Measurements from ENCODE around the gene CLMN. TPM values are rescaled to one million over a fixed set of nuclear protein-coding genes. Genes with fewer than 3 reads are reported as not detected.

CLMN gene
- total RNA-seq, 1 donor from 2014 or later: 0.68 TPM

- DNase-seq: no peak
Observed at GRCh38 chr14:95344536-95344935, 24.8 kb upstream of the CLMN start.

- no peak for DNase-seq
Observed at GRCh38 chr14:95341564-95341963, 21.9 kb upstream of the CLMN start.

DNA sequence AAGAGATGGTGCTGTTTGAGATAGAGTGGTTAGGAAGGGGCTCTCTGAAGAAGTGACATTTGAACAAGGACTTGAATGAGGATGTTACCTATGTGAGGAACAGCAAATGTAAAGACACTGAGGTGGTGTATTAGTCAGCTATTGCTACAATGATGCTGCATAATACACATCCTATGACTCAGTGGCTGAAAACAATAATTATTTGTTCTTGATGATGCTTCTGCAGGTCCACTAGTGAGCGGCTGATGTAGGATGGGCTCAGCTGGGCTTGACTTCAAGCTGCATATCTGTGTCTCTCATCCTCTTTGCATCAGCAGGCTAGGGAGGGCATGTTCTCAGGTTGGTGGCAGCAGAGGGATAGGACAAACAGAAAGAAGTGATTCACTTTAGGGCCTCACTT lies 21.4 kb upstream of the CLMN start:
- DNase-seq: no peak

GRCh38 chr14:95340201-95340697 lies 20.5 kb upstream of the CLMN start:
- peak; percentile 39 for DNase-seq

GRCh38 chr14:95339301-95339865 lies 19.7 kb upstream of the CLMN start:
- no peak for DNase-seq

DNA sequence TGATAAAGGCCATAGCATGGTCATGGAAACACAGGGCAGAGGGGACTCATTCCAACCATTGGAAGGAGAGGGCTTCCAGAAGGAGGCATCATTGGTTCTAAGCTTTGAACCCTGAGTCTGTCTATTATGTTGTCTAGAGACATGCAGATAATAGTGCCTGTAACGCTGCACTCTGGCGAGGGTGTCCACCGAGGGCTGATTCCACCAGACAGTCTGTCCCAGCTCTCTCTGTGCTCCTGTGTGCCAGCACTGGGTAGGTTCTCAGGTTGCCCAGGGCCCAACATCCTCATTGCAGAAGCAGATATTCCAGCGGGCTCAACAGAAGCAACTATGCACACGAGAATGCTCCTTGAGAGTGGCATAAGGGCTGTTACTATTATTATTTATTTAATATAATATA lies 18.7 kb upstream of the CLMN start:
- DNase-seq: no peak

- no peak for DNase-seq
Observed at GRCh38 chr14:95337041-95337595, 17.4 kb upstream of the CLMN start.

- no peak for DNase-seq
Observed at GRCh38 chr14:95336192-95336760, 16.6 kb upstream of the CLMN start.

GRCh38 chr14:95335071-95335470 lies 15.4 kb upstream of the CLMN start:
- no peak for DNase-seq

- DNase-seq: no peak
Observed at GRCh38 chr14:95334044-95334443, 14.3 kb upstream of the CLMN start.

DNA sequence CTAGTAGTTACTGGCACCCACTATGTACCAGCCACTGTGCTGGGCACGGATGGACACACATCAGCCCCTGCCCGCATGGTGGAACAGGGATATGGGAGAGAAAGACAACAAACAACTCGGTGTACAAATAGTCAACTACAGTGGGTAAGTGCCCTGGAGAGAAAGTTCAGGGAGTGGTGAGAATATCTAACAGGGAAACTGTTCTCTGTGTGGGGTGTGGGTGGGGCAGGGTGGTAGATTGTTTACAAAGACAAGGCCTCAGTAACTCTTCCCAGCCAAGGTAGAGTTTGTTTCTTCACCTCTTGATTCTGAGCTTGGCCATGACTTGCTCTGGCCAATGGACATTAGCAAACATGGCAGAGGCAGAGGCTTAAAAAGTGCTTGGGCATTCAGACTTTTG lies 12.9 kb upstream of the CLMN start:
- no peak for DNase-seq

DNA sequence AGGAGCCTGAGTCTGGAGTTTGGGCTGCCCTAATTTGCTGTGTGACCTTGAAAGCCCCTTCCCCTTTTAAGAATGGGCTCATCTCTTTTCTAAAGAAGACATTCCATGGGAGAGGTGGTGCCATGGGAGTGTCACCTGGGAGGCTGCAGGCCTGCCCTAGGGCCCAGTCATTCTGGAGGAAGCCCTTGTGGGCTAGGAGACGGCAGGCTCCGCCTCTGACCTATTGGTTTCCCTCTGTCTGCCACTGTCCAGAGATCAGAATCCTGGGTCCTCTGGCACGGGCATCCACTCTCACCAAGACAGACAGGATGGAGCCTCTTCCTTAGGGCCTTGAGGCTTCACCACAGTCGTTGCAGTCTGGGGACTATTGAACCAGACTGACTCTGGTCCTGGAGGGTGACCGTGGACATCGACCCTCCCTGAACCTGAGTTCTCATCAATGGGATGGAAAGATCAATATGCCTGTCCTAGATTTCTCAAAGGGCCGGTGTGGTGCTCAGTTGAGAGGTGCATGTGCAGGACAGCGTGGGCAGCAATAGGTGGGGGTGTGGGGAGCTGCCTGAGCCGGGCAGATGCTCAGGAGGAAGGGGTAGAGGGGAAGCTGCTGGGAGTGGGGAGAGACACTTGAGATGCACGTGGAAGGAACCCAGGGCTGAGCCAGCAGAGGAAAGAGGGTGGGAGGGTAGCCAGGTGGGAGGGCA lies 12.2 kb upstream of the CLMN start:
- no peak for DNase-seq

GRCh38 chr14:95330591-95331370 lies 11.1 kb upstream of the CLMN start:
- no peak for DNase-seq

DNA sequence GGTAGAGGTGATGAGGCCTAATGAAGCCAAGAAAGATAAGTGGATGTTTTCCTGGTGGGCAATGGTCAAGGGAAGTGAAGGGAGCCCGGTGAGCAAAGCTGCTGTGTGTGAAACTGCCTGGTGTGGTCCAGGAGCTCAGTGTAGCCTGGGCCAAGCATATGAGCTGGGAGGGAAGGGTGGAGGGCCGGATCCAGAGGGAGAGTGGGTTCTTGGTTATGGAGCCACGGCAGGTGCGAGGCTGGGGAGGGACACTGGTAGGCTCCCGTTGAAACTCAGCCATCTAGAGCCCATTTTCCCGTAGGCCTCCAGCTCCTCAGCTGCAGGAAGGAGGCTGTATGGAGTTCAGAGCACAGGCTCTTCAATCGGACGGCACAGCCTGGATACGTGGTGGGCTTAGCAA lies 10.2 kb upstream of the CLMN start:
- no peak for DNase-seq

GRCh38 chr14:95328729-95329503 lies 9.2 kb upstream of the CLMN start:
- no peak for DNase-seq

DNA sequence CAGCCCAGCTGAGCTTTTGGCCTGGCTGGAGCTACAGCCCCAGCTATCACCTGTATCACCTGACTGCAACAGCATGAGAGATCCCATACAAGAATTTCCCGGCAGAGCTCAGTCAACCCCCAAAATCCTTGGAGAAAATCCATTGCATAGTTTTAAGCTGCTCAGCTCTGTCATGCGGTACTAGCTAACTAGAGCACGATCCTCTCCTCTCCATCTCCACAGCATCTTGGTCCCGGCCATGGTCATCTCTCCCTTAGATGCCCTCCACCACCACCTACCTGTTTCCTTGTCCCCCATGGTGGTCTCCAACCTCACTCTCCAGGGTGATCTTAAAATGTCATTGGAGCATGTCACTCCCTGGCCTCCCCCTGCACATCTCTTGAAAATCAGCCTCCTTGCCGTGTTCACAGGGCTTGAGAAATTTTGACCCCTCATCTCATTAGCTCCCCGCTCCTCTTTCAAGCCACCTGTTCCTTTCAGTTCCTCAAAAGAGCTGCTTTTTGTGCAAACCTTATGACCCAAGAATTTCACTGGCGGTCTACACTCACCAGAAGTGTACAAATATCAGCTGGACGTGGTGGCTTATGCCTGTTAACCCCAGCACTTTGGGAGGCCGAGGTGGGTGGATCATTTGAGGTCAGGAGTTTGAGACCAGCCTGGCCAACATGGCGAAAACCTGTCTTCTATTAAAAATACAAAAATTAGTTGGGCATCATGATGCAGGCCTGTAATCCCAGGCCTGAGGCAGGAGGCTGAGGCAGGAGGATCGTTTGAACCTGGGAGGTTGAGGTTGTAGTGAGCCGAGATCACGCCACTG lies 8.1 kb upstream of the CLMN start:
- DNase-seq: no peak

DNA sequence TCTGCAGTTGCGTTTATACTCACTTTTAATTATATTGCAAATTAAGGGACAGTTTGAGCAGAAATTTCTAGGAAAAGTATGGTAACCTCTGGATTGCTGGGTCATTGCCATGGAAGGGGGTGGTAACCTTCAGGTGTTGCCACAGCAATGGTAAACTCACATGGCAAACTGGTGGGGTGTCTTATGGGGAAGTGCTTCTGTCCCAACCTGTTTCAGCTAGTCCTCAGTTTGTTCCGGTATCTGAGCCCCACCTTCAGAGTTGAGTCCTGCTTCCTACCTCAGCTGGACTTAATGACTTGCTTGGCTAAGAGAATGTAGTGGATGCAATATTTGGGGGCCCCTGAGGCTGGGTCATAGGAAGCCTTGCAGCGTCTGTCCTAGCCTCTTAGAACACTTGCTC lies 7.3 kb upstream of the CLMN start:
- no peak for DNase-seq

DNA sequence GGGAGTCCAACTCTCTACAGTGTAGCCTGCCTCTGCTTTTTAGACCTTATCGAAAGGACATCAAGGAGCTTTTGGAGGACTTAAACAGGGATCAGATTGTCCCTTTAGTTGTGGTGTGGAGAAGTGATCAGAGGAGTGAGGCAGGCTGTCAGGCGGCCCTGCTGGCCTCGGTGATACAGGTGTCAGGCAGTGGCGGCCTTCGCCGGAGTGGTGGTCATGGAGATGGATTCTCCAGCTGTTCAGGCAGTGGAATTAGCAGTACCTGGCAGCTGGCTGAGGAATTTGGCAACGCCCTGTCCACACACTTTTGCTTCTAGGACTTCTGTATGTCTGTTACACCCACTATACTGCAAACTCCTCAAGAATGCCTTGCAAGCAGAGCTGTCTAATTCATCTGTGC lies 4.2 kb upstream of the CLMN start:
- DNase-seq: no peak

- no peak for DNase-seq
Observed at GRCh38 chr14:95323361-95323760, 3.7 kb upstream of the CLMN start.

DNA sequence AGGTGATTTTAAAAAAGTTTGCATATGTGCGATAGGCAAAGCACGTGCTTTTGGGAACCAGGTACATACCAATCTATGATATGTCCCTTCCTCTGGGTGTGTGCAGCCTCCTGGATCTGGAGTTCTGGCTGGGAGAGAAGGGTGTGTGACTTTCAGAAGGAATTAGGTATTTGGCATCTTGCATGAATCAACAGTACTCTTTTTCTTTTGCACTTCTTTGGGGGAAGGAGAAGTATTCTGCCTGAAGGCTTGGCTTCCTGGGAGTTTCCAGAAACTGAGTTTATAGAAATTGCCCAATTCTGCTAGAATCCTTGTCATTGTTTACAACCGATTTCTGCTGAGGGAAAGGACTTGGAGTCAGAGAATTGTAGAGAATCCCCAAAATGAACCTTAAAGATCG lies 2.9 kb upstream of the CLMN start:
- DNase-seq: no peak

- DNase-seq: no peak
Observed at GRCh38 chr14:95321693-95322455, 2.2 kb upstream of the CLMN start.

Data from dermis blood vessel endothelial cell (primary cell).